Skeletal muscle tissue (tissue), 4 donors: ENCODE data around the gene ROR1. TPM values are rescaled to one million over a fixed set of nuclear protein-coding genes. Genes with fewer than 3 reads are reported as not detected.
"Not testable (repeated sequence)": the region's sequence is repeated elsewhere in the genome, so short reads cannot be mapped to it uniquely, and the experiment has no call there.

ENCODE experiments used
- H3K27ac ChIP-seq: one replicate; pipeline ENCODE4 v1.7.0; 2013; ENCODE audit warnings: mild to moderate bottlenecking, low read depth, low read length, inconsistent platforms
- H3K27me3 ChIP-seq, 3 donors: one replicate each; pipeline ENCODE4 v1.7.0; 2013; ENCODE audit warnings: low read length in 3 of 3; ENCODE audit not compliant: control insufficient read depth in 3 of 3, insufficient read depth in 3 of 3
- H3K36me3 ChIP-seq, 3 donors: one replicate each; pipeline ENCODE4 v1.7.0; 2013; ENCODE audit warnings: low read length in 3 of 3; ENCODE audit not compliant: control insufficient read depth in 3 of 3, insufficient read depth in 3 of 3
- H3K4me1 ChIP-seq, 3 donors: one replicate each; pipeline ENCODE4 v1.7.0; 2013; ENCODE audit warnings: low read length in 3 of 3, mild to moderate bottlenecking in 3 of 3; ENCODE audit not compliant: control insufficient read depth in 3 of 3, insufficient read depth in 3 of 3
- H3K4me3 ChIP-seq, 3 donors: one replicate each; pipeline ENCODE4 v1.7.0; 2013; ENCODE audit warnings: low read length in 3 of 3
- H3K9ac ChIP-seq, 3 donors: one replicate each; pipeline ENCODE4 v1.7.0; 2013; ENCODE audit warnings: low read length in 3 of 3, mild to moderate bottlenecking in 3 of 3, moderate library complexity in 2 of 3, low read depth in 1 of 3
- H3K9me3 ChIP-seq, 3 donors: one replicate each; pipeline ENCODE4 v1.7.0; 2013; ENCODE audit warnings: low read length in 3 of 3; ENCODE audit not compliant: control insufficient read depth in 3 of 3
- total RNA-seq: library from RNA; depleted of rRNA; stranded (reverse); fragments of >200 nt; gene quantifications from one replicate; pipeline ENCODE4 v1.2.3, GENCODE V29; 2014
- donor health status: Osteomylitis.

ROR1 gene
- total RNA-seq, 1 donor from 2014 or later = 7.8 TPM

DNA sequence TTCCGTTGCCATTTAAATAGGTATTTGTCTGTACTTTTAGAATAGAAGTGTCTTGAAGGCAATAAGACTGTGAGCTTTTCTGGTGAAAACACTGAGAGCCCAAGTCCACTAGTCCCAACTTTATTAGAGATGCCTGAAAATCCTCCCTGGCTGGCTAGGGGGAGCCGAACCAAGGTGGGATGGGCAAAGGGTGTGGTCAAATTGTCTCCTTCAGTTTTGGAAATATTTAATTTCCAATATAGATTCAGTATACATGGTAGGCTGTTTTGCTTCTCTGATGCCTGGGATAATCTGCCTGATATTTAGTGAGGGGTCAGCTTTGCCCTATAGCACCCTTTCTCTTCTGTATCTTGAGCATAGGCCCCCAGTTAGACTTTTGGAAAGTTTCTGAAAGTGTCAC is 3.5 kb downstream of the ROR1 start:
- no peaks in the 10 kb centered on the region for H3K36me3 ChIP-seq
- peaks cover 0 to 7% (median 2%) of the 10 kb centered on the region in 3 donors for H3K27me3 ChIP-seq
- peaks cover 3 to 12% (median 9%) of the 10 kb centered on the region in 3 donors for H3K4me1 ChIP-seq
- no peaks in the 10 kb centered on the region for H3K9me3 ChIP-seq
- no peak overlapping the region for H3K9ac ChIP-seq
- no peak overlapping the region for H3K27ac ChIP-seq
- no peak overlapping the region for H3K4me3 ChIP-seq

DNA sequence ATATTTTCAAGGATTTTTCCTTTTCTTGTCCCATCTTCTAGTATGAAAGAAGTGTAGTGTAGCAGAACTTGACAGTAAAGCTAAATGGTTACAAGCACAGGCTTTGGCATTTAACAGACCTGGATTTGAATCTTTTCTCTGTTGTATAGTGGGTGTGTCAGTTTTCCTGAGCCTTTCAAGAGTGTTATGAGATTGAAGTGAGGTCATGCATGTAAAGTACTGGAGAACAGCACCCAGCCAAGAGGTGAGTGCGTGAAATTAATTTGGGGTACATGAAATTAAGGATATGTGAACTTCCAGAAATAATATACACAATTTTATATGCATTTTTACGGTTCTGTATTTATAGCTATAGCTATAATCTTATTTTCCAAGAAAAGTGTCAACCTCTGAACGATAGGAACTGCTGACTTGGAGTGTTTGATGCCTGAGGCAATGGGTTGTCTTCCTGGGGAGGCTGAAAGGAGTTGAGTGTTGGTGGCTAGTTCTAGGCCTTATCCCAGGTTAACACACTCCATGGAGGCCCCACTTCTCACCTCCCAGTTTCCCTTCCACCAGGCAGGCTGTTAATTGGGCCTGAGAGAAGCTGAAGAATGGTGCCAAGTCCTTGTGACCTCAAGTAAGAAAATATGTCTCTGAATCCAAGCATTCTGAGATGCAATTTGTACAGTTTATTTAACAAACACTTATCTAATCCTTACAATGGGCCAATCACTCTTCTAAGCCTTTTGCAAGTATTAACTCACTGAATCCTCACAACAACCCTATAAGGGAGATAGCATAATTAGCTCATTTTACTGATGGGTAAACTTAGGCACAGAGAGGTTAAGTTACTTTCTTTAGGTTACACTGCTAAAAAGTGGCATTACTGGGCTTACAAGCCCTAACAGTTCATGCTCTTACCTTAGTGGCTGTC is 4.4 kb downstream of the ROR1 start:
- peaks cover 3 to 12% (median 9%) of the 10 kb centered on the region in 3 donors for H3K4me1 ChIP-seq

DNA sequence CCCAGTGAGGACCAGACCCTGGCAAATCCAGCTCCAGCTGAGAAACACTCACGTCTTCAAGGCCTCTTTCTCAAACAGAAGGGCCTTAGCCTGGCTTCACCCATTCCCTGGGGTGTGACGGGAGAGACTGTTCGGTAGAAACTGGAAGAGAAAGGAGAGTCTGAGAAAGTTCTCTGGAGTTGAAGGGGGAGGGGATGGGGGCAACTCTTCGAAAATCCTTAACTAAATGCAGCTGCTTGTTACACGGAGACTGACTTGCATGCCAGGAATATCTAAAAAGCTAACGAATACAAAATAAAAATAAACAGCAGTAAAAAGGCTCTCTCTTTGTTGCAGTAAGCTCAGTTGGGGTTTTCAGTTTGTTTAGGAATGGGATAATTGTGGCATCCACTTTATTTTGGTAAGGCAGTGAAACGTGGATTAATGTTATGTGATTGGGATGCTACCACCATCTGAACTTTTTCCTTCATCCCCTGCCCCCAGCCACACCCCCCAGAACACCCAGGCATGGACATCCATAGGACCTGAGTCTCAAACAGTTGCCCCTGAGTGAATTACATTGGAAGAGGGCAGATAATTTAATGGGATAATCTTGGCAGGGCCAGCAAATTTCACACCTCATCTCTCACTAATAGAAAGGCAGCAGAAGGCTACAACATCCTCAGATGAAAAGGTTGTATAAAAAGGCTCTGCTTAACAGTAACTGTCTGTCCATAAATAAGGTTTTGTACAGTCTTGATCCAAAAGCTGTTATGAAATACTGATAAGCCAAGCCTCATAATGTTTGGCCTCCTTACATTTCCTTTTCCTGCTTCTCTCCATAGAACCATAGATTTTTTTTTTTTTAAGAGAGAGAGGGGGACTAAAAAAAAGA is 5.8 kb downstream of the ROR1 start:
- no peaks in the 10 kb centered on the region for H3K27me3 ChIP-seq
- no peak overlapping the region for H3K9ac ChIP-seq
- no peak overlapping the region for H3K27ac ChIP-seq
- no peaks in the 10 kb centered on the region for H3K9me3 ChIP-seq
- peaks cover 4 to 8% (median 7%) of the 10 kb centered on the region in 3 donors for H3K4me1 ChIP-seq
- no peaks in the 10 kb centered on the region for H3K36me3 ChIP-seq
- no peak overlapping the region for H3K4me3 ChIP-seq

More for the DNA sequence above, 4.4 kb downstream of the ROR1 start:
- no peak overlapping the region for H3K4me3 ChIP-seq
- H3K9me3 ChIP-seq = no peaks in the 10 kb centered on the region
- H3K27me3 ChIP-seq = no peaks in the 10 kb centered on the region
- no peak overlapping the region for H3K27ac ChIP-seq
- no peaks in the 10 kb centered on the region for H3K36me3 ChIP-seq
- H3K9ac ChIP-seq = no peak overlapping the region

DNA sequence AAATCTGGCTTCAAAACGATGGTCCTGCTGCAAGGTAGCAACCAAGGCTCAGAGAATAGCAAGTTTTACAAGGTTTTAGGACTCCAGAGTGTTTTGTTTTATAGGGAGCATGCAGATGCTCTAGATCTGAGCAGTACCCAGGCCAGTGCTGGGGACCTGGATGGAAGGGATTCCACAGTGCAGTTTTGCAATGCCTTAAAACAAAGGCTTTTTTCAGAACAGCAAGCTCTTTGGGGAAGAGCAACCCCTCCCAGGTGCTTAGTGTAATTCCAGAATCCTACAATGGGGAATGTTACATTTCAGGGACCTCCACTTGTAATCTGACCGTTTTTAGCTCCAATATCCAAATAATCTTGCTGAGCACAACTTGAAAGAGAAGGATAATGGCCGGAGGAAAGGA is 6.7 kb downstream of the ROR1 start:
- H3K36me3 ChIP-seq = no peaks in the 10 kb centered on the region
- no peak overlapping the region for H3K4me3 ChIP-seq
- H3K27ac ChIP-seq = no peak overlapping the region
- H3K4me1 ChIP-seq = peaks cover 0 to 7% (median 5%) of the 10 kb centered on the region in 3 donors
- no peaks in the 10 kb centered on the region for H3K27me3 ChIP-seq
- H3K9me3 ChIP-seq = no peaks in the 10 kb centered on the region
- no peak overlapping the region for H3K9ac ChIP-seq

DNA sequence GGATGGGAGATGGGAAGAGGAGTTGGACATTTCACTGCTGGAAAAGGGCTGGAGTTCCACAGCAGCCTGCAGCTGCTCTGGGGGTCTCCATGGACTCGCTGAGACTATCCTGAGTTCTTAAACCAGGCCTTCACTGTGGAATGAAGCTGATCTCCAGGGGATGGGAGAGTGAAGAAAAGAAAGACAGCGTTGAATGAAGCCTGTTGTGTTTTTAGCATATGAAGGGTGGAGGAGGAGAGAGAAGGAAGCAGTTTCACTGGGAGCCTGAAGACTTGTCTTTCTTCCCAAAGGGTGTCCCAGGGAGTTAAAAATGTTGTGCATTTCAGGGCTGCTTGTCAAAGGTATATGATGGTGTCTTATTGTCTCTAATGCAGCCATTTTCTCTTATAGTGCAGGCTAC is 9.2 kb downstream of the ROR1 start:
- Histone ChIP-seq H3K27me3 (no peaks in the 10 kb centered on the region), H3K4me3 (no peak overlapping the region), H3K9ac (no peak overlapping the region), H3K36me3 (no peaks in the 10 kb centered on the region), H3K4me1 (peaks cover 0 to 7% (median 5%) of the 10 kb centered on the region in 3 donors), H3K27ac (no peak overlapping the region), H3K9me3 (no peaks in the 10 kb centered on the region)

- no peaks in the 10 kb centered on the region for H3K27me3 ChIP-seq
- H3K9ac ChIP-seq = no peak overlapping the region
- H3K36me3 ChIP-seq = no peaks in the 10 kb centered on the region
- no peaks in the 10 kb centered on the region for H3K9me3 ChIP-seq
- no peak overlapping the region for H3K27ac ChIP-seq
- peaks cover 0 to 7% (median 5%) of the 10 kb centered on the region in 3 donors for H3K4me1 ChIP-seq
- no peak overlapping the region for H3K4me3 ChIP-seq
Observed at GRCh38 chr1:63784083-63784482, 10.3 kb downstream of the ROR1 start.

GRCh38 chr1:63784489-63785390 is 10.9 kb downstream of the ROR1 start:
- peaks cover 0 to 7% (median 5%) of the 10 kb centered on the region in 3 donors for H3K4me1 ChIP-seq

GRCh38 chr1:63787270-63787669 is 13.5 kb downstream of the ROR1 start:
- H3K4me1 ChIP-seq = peaks cover 5 to 16% (median 13%) of the 10 kb centered on the region in 3 donors
- not testable (repeated sequence) for H3K27me3 ChIP-seq, H3K9ac ChIP-seq, H3K36me3 ChIP-seq, H3K9me3 ChIP-seq, H3K4me3 ChIP-seq, H3K27ac ChIP-seq

More at GRCh38 chr1:63784489-63785390, 10.9 kb downstream of the ROR1 start:
- H3K9me3 ChIP-seq = no peaks in the 10 kb centered on the region
- H3K27ac ChIP-seq = no peak overlapping the region
- no peaks in the 10 kb centered on the region for H3K27me3 ChIP-seq
- H3K4me3 ChIP-seq = no peak overlapping the region
- no peaks in the 10 kb centered on the region for H3K36me3 ChIP-seq
- H3K9ac ChIP-seq = no peak overlapping the region

- Histone ChIP-seq H3K9ac (no peak overlapping the region), H3K9me3 (no peaks in the 10 kb centered on the region), H3K4me1 (peaks cover 9 to 17% (median 14%) of the 10 kb centered on the region in 3 donors), H3K36me3 (no peaks in the 10 kb centered on the region), H3K27ac (no peak overlapping the region), H3K4me3 (no peak overlapping the region), H3K27me3 (no peaks in the 10 kb centered on the region)
Observed at GRCh38 chr1:63787875-63788274, 14.1 kb downstream of the ROR1 start.
